HG03378 (cell line): ENCODE data around the gene SLC47A1.
A peak's percentile ranks its signal among the peaks of the same experiment; 100 is the strongest.
"Not testable (repeated sequence)": the region's sequence is repeated elsewhere in the genome, so short reads cannot be mapped to it uniquely, and the experiment has no call there.

ENCODE experiments used
- ATAC-seq: cut with Tn5 transposase; IDR thresholded peaks from one replicate; pipeline ENCODE4 v1.9.1; 2021; ENCODE audit warnings: mild to moderate bottlenecking, moderate library complexity; ENCODE audit not compliant: unreplicated experiment

Gene SLC47A1, protein sequence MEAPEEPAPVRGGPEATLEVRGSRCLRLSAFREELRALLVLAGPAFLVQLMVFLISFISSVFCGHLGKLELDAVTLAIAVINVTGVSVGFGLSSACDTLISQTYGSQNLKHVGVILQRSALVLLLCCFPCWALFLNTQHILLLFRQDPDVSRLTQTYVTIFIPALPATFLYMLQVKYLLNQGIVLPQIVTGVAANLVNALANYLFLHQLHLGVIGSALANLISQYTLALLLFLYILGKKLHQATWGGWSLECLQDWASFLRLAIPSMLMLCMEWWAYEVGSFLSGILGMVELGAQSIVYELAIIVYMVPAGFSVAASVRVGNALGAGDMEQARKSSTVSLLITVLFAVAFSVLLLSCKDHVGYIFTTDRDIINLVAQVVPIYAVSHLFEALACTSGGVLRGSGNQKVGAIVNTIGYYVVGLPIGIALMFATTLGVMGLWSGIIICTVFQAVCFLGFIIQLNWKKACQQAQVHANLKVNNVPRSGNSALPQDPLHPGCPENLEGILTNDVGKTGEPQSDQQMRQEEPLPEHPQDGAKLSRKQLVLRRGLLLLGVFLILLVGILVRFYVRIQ

DNA sequence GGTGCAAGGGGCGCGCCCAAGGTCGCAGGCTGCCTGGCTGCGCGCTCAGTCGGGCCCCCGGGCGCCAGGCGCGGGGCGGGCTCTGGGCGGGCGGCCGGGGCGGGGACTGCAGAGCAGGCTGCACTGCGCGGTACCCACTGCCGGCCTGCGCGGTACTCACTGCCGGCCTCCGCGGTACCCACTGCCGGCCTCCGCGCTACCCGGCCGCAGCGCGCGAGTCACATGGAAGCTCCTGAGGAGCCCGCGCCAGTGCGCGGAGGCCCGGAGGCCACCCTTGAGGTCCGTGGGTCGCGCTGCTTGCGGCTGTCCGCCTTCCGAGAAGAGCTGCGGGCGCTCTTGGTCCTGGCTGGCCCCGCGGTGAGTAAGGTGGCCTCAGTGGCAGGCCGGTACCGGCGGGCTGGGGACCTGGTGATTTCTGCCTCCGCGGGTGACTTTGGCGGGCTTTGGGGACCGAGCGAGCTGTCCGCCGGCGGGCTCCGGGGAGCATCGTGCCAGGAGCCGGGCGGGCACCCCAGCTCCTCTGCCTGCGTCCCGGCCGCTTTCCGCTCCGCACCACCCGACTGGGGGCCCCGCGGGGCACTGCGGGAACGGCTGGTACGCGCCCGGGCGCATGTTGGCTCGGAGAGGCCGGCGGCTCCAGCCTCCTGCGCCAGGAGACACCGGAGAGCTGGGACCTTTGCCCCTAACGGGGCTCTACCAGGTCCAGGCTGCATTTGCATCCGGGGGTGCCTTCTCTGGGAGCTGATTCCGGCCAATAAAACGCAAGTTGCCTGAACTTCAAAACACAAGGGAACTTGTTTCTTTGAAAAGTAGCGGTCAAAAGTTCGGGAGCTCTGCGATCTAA, at the start of gene SLC47A1:
Gene SLC47A1, plus strand, starts transcription at position 137 of the 844 bp plus-strand sequence. Its CDS starts 86 bp downstream, at position 223.
- ATAC-seq = no peak

DNA sequence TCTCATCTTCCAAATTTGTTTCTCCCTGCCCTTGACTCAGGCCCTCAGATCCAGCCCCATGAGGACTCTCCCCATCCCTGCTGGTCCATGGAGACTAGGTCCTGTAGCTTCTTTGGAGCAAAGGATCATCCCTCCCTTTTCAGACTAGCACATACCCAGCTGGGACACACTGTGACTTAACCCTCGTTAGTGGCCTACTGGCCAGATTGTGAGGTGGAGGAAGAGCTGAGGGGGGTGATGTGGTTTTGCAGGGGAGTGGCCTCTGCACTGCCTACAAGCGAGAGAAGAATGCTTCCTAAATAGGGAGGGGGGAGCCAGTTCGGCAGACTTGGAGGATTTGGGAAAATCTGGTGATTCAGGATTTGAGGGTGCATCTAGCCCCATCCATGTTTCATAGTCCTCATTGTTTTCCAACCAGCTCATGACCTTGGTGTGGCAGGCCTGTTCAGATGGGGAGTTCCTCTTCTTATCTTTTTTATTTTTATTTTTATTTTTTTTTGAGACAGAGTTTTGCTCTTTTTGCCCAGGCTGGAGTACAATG, 47.8 kb upstream of the SLC47A1 start:
- no peak for ATAC-seq

DNA sequence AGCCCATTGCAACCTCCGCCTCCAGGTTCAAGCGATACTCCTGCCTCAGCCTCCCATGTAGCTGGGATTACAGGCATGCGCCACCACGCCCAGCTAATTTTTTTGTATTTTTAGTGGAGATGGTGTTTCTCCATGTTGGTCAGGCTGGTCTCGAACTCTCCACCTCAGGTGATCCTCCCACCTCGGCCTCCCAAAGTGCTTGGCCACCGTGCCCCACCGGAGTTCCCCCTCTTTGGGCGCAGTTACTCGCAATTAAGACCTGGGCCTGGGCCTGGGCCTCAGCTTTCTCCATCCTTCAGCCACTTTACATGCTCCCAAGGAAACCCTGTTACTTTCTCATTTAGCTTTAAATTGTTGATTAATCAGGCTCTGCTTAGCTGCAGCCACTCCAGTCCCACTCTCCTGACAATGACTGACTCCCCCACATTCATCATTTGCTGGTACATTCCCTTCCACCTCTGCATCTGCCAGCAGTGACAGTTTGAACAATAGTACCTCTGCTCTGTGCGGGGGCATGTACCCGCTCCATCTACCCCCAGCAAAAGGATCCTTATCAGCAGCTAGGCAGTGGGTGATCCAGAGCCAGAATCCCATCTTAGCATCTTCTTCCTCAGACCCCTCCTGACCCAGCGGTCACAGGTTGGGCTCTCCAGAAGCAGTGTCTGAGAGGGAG, 47.2 kb upstream of the SLC47A1 start:
- no peak for ATAC-seq

DNA sequence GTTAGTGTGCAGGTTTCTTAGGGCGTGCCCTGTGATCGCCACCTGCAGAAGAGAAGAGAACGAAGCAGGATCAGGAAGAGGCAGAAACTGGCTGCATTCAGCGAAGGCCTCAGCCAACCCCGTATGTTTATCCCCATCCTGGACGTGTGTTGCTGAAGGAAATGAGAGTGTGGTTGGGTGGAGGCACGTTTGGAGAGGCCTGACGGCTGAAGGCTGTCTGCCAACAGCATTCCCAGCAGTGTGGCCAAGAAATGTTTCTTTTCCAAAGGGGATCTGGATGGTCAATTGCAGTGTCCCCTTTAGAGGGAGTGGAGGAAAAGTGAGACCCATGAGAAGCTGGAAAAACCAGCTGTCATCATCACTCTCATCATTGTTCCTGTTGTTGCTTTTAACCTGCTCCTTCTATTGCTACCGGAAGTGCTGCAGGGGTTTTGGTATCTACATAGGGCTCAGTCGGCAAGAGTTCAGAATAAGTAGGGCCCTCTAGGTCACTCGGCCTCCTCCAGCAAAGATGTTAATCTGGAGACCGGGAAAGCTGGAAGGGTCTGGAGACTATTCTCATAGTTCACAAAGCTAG, 46.5 kb upstream of the SLC47A1 start:
- ATAC-seq = no peak

DNA sequence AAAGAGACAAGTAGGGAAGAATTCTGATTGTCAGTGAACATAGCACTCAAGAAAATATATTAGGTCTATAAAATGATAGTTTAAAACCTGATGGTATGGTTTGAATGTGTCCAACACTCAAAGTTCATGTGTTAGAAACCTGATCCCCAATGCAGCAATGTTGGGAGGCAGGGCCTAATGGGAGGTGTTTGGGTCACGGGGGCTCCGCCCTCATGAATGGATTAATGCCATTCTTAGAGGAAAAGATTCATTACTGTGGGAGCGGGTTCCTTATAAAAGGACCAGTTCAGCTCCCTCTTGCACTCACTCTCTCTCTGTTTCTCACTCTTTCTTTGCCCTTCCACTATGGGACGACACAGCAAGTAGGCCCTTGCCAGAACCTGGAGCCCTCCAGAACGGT, 41.5 kb upstream of the SLC47A1 start:
- no peak for ATAC-seq

DNA sequence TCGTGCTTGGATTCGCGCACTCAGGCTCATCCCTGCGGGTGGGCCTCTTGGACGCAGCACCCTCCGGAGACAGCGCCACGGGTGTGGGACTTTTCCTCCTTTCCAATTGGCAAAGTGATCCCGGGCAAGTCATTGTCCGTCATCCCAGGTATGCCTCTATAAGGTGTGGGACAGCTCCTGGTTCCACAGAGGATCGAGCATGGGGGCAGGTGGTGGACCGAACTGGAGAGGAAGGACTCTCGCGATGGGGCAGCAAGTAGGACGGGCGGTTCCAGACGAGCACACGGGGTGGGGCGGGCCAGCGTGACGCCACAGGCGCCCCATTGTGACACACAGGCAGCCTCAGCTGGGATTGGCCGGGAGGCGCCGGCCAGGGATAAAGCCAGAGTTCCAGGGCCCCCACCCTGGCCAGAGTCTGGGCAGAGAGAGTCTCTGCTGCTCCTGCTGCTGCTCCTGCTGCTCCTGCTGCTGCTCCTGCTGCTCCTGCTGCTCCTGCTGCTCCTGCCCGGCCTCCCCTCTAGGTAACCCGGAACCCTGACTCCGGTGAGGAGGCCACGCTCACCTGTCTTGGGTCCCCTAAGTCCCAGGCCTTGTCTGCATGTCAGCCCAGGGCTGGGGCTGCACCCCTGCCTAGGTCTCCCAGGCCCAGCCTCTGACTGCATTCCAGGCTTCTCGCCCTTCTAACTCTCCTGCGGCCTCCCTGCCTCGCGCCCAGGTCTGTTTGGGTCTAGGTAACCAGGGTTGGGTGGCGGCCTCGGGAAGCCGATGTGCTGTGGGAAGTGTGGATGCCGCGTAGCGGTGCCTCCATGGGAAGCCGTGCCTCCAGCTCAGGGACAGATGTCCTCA, 38.5 kb upstream of the SLC47A1 start:
- ATAC-seq = no peak

DNA sequence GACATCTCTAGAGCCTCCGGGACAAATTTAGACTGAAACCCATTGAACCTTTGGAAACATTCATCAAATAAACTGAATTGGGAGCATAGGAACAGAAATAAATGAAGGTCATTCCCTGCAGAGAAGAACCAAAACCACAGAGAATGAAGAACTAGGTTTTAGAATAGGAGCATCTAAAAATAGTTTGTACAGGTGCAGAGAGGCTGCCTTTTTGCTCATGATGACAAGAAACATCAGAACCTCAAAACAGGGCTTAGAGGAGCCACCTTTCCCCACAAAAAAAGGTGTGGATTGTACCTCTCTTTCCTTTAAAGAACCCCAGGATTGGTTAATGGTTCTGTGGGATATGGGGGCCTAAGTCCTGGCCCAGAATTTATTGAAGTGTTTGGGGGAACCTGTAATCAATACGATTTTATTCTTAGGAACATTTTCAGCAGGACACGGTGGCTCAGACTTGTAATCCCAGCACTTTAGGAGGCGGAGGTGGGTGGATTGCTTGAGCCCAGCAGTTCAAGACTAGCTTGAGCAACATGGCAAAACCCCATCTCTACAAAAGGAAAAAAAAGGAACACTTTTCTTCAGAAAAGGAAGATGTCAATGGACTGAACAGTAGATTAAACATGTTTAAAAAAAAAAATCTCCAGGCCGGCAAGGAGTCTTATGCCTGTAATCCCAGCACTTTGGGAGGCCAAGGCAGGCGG, 37.7 kb upstream of the SLC47A1 start:
- no peak for ATAC-seq

DNA sequence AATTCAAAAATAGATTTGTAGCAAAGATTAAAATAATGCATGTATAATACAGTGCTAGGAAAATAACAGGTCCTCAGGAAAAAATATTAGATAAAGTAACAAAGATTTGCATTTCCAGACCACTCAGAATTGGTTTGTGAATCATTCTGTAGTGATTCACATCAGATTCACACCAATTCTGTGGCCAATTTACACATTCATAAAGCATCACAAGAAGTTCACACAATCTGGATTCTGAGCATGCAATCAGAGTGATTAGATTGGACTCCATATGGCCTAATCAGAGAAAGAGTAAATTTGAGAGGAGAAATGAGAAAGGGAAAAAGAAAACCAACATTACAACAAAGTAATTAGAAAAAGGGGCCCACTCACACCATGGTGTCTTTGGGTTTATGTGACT, 36.0 kb upstream of the SLC47A1 start:
- ATAC-seq = no peak

DNA sequence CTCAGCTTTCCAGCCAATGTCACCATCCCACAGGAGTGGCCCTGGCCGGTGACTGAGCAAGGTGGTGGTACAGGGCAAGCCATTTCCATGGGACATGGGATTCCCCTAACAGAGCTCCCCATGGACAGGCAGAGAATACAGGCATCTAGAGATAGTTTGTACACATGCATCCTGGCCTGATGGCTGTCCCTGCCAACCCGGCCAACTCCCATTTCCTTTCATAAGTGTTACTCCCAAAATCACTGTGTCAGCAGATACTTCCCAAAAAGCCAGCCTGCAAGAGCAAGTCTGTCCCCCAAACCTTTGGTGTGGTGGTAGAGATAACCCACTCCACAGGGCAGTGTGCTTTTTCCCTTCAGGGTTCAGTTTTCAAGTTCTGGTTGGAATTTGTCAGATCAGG, 32.4 kb upstream of the SLC47A1 start:
- ATAC-seq = no peak

DNA sequence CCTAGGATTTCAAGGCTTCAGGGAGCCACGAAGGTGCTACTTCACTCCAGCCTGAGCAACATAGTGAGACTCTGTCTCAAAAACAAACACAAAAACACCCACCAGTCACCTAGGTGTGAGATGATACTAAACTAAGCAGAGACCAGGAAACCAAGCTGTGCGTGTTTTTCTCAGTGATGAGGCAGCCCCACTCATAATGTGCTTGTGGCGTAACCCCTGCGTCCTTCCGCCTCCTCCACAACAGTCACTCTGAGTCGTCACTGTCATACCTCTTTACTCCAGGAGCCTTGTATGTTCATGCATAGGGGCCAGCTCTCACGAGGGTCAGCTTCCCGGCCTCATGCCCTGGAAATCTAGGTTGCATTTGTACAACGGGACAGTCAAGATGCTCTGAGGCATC, 31.1 kb upstream of the SLC47A1 start:
- ATAC-seq = no peak

DNA sequence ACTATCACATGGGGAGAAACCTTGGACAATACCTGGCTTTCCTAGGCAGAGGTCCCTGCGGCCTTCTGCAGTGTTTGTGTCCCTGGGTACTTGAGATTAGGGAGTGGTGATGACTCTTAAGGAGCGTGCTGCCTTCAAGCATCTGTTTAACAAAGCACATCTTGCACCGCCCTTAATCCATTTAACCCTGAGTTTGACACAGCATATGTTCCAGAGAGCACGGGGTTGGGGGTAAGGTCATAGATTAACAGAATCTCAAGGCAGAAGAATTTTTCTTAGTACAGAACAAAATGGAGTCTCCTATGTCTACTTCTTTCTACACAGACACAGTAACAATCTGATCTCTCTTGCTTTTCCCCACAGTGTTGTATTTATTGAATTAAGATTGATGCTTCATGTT, 28.1 kb upstream of the SLC47A1 start:
- ATAC-seq = not testable (repeated sequence)

DNA sequence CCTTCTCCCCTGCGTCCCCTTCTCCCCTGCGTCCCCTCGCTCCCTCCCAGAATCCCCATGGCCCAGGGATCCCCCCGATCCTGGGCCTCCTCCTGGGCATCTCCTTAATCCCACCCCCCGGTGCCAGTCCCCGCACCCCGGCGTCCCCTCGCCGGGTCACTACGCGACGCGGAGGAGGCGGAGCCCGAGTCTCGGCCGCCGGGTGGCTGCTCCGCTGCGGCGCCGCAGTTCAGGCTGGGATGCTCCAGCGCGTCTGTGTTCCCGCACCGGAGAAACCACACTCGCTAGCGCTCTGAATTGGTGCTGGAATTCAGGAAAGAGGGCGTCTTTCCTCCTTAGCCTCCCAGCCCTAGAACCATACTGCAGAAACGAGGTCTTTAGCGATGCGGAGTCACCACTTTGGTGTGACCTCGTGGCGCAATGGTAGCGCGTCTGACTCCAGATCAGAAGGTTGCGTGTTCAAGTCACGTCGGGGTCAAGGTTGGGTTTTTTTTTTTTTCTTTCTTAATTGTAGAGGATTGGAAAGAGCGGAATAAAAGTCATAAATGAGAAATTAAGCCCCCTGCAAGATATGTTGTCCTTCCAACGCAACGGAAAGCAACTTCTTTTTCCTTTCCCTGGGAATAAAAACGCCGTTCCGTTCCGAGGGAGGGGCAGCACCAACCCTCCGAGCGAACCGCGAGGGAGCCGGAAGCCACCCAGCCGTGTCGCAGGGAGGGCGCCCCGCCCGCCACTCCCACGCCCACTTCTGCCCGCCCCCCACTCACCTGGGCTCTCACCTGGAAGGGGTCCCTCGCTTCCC, 25.7 kb upstream of the SLC47A1 start:
- peak; percentile 84 for ATAC-seq

DNA sequence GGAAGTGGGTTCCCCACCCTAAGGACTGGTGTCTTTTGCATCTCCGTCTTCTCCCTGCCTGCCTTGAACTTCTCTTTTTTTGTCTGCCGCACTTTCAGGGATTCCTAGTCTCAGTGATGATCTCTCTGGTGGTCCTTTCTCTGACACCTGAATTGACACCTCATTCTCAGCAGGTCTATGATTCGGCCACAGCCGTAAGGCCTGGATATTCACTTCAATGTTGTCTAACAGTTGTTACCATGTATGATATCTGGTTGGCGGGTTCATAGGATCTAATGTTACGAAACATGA, 25.1 kb upstream of the SLC47A1 start:
- peak; percentile 18 for ATAC-seq

DNA sequence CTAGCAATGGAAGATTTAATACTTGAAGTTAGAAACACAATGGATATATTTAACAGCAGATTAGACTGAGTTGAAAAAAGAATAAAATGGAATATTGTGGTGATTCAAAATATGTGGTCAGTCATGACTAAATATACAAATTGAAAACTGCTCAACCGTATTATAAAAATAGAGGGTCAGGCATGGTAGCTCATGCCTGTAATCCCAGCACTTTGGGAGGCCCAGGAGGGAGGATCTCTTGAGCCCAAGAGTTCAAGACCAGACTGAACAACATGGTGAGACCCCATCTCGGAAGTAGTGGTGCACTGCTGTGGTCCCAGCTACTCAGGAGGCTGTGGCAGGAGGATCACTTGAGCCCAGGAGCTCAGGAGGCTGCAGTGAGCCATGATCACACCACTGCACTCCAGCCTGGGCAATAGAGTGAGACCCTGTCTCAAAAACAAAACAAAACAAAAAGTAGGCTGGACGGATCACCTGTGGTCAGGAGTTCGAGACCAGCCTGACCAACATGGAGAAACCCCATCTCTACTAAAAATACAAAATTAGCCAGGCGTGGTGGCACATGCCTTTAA, 24.3 kb upstream of the SLC47A1 start:
- ATAC-seq = not testable (repeated sequence)

DNA sequence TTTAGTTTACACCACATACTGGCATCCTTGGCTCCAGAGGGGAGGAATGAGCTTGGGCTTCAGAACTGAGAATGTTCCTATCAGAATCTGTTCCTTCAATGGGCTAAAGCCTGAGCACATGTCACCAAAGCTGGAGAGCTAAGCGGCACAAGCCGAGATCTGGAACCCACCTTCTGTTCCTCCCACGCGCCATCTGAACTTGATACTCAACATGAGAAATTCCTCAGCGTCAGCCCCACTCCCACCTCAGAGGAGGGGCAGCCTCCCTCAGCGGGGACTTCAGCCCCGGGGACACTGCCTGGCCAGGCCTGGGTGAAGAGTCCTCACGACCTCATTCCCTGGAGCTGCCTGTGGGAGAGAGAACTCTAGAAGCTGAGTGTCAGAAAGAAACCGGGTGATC, 22.8 kb upstream of the SLC47A1 start:
- no peak for ATAC-seq

DNA sequence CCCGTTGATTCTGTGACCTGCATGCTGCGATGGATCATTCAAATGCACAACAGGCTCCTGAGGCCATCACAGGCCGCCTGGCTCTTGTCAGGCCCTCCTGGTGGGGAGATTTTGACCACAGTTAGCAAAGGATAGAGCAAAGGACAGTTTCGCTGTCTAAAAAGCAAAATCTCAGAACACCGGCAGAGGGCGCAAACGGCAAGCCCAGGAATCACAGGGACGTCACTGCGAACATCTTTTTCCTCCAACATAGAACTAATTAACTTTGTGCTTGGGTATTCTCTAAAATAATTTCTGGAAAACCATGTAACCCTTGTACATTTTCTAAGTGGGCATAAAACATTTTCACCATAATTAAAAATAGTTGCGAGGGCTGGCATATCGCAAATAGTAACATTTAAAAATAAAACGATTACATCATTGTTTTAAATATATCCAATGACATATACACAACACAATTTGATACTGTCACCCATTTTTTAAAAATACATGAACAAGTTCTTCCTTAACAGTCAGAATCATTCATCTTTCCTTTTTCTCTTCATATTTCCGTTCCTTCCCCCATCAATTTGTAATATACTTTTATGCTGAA, 19.7 kb upstream of the SLC47A1 start:
- no peak for ATAC-seq

DNA sequence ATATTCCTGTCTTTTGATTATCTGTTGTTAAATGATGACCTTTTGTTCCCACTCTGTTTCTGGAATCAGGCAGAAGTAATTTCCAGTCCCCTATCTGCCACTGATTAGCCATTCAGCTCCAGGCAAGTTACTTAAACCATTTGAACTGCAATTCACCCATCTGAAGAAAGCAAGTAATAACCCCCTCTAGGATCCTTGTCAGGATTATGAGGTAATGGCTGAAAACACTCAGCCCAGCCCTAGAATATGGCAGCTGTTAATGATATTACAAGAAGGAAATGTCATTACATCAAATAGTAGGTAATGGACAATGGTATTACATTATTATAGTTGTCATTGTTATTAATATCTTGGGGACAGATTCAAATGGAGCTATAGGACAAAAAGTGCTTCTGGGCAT, 16.0 kb upstream of the SLC47A1 start:
- ATAC-seq = no peak
